ENCODE data around the gene GPT2.

The GPT2 gene

DNA sequence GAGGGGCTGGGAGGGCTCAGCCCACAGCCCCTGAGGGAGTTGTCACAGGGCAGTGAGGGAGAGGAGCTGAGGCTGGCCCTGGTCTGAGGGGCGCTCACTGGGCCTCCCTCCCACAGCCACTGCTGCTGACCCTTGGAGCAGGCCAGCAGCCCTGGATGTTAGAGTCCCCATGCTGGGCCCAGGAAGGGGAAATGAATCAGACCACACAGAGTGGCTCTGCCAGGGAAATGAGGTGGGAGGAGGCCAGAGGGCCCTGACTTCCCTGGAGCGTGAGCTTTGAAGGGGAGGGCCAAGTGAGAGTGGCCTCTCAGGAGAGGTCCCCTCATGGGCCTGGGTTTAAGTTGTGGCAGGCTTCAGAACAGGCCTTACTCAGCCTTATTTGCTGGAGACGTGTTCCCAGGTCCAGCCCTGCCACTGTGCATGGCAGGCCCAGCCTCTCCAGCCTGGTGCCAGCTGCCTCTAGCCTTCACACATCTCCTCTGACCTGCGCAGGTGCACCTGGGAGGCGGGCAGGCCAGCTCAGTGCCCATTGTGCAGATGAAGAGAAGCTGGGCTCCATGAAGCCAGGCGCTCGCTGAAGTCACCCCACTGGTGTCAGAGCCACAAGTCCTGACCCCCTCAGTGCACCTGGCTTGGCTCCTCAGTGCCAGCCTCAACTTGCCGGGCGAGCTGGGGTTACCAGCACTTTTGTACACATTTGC, 15.4 kb downstream of the GPT2 start:
- no peak for DNase-seq

DNA sequence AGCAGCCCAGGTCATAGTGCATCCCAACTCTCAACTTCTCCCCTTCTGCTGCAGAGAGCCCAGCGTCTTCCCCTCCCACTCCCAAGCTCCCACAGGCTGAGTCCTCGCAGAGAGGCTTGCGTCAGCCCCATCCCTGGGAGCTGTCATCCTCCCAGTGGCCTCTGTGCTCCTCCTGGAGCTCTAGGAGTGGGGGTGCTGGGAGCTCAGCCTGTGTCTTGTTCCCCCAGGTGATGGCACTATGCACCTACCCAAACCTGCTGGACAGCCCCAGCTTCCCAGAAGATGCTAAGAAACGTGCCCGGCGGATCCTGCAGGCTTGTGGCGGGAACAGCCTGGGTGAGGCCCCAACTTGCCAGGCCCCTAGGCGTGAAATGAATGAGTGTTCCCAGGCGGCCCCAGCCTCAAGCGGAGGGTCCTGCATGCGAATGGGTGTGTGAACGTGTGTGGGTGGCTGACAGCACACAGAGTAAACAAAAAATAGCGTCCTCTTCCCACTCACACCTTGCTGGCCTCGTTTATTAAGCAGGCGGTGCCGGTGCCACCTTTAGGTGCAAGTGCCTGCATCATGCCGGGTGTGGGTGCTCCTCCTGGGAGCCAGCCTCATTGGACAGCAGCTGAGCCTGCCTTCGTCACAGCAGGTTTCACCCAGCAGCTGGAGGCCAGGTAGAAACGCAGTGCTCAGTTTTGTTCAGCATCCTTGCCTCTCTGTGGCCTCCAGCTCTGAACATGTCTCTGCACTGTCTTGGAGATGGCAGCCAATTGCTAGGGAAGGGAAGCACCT, 16.5 kb downstream of the GPT2 start:
- DNase-seq, result no peak

DNA sequence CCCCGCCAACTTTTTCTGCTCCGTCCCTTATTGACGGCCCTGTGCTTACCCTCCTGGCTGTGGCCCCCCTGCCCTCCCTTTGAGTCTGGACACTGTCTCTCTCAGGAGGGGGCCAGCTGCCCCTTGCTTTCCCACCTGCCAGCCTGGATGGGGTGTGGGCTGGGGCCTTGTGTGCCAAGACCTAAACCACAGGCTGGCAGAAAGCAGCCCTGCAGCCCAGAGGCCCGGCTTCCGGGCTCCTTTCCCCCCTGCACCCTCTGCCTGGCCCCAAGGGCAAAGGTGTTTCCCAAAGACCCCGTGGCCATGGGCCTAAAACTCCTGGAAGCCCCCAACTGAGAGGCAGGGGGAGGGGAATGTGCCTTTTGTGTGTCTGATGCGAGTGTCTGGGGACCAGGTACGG, 17.5 kb downstream of the GPT2 start:
- DNase-seq, result no peak

DNA sequence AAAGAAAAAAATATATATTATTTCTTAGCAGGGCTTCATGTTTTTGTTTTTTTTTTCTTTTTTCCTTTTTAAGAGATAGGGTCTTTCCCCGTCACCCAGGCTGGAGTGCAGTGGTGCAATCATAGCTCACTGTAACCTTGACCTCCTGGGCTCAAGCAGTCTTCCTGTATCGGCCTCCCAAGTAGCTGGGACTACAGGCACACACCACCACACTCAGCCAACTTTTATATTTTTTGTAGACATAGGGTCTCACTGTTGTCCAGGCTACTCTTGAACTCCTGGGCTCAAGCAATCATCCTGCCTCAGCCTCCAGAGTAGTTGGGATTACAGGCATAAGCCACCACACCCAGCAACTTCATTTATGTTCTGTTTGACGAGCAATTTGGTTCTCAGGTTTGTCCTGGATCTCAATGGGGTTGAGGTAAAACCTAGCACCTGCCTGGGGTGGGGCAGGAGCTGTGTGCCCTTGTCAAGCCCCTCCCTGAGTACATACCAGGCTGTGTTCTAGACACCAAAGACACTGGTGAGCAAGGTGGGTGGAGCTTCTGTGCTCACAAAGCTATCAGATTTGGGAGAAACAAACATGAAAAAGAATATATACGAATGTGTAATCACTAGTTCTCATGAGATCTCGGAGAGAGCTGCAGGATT, 19.2 kb downstream of the GPT2 start:
- no peak for DNase-seq

DNA sequence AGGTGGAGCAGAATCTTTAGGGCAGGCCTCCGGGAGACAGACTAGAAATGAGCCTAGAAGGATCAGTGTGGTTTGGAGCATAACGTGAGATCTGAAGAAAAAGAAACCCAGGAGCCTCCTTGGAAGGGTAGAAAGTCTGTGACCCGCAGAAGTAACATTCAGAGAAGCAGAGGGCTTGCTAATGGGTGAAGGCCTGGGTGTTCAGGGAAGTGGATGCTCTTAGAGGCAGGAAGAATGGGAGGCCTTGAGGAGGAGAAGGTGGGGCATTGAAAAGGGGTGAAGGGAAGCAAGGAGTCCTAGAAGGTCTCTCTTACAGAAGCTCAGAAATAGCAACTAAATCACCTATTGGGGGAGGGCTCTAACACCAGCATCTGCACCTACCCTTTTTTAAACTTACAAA, 20.3 kb downstream of the GPT2 start:
- no peak for DNase-seq

DNA sequence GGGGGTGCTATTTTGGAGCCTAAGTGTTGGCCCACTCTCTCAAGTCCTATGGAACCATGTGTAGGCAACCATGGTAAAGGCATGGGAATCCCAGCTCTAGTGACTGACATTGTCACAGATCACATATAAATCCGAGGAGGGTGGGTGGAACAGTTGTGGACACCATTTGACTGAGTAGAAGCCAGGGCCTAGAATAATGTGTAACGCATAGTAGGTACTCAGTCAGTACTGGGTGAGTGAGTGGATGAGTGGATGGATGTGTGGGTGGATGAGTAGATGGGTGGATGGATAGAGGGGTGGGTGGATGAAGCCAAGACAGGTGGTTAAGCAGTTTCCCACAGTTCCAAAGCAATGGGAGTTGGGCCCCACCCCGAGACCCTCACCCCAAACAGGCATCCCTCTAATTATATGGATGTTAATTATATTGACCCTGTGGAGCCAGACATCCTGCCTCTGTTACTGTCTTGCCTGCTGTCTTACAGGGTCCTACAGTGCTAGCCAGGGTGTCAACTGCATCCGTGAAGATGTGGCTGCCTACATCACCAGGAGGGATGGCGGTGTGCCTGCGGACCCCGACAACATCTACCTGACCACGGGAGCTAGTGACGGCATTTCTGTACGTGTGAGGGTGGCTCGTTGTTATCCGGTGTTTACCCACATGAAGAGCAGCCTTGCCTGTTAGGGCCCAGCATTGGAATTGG, 22.3 kb downstream of the GPT2 start:
- no peak for DNase-seq

DNA sequence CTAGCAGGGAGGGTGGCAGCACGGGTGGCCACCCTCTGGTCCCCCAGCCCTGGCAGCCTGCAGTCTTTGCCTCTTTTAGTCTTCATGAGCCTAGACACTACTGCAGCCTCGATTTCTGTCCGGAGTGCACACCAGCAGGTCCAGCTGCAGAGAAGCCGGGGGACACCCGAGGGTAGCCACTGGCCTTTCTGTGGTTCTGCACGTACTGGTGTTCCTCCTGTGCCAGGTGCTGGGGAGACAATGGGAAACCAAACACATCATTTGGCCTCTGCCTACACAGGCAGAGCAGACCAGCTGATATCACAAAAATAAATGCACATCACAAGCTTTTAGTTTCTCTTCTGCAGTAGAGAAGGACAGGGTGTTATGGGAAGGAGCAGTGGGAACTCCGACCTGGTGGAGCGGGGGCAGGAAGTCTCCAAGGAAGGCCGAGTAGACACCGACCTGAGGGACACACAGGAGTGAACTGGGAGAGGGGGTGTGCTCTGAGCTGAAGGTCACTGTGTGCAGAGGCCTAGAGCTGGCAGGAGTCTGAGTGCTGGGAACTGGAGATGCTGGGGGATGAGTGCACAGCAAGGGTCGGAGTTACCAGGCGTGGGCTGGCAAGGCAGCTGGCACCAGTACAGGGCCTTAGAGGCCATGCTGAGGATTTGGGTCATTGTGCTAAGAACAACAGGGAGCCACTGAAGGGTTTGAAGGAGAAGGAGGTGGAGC, 23.1 kb downstream of the GPT2 start:
- no peak for DNase-seq

DNA sequence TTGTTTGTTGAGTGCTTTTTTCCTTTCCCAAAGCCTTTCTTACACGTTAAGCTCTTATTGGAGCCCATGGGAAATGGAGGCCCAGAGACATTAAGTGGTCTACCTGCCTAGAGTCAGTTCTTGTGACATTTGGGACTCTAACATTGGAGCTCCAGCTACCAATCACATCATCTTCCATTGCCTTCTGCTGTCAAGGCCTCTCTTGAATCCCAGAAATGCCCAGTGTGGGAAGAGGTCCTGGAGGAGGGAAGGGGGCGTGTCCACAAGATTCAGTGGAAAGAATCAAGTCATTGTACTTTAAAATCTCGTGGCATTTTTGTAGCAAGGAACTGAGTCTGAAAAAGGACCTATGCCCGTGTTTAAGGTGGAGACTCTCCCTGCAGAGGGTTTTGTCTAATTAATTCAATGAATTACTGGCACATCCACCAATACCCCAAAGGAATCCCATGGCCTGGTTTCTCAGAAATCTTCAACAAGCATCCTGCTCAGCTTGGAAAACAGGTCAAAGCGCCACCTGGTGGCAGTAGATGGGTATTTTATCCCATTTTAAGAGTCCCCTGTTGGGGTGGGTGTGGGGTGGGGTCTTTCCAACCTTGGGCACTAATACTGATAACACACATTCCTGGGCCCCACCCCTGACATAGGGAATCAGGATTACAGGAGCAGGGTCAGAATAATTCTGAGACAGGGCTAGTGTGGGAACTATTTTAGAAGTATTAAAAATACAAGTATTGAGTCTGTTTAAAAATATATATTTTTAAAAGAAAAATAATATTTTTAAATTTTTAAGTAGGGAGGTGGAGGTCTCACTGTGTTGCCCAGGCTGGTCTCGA, 24.6 kb downstream of the GPT2 start:
- DNase-seq, result no peak

DNA sequence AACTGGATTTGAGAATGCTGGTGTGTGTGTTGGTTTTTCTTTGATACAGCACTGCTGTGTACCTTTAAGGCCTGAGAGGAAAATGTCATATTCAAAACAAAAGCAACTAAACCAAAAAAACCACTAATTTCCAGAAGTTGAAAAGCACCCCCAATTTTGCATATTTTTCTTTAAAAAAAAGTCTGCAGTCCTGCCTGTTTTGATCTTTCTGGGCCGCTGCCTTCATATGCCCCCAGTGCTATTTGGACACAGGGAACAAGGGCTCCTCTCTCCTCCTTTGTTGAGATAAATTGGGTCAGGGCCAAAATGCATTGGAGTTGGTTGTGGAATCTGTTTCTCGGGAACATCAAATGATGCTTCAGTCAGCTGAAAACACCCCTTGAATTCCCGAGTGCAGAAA, 26.9 kb downstream of the GPT2 start:
- no peak for DNase-seq

DNA sequence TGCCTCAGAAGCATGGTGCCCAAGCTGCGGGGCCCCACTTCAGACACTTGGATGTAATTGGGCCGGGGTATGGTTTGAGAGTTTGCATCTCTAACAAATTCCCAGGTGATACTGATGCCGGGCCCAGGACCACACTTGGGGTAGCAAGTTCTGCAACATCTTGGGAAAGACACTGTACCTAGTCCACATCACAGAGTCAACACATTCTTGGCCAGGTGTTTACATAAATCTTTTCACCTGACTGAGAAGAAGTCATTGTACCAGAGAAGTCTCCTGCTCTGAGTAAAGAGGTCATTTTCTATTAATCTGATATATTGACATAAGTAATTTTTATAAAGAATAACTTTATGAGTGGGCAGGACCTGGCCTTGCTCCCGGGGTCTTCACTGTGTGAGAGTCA, 27.5 kb downstream of the GPT2 start:
- no peak for DNase-seq

DNA sequence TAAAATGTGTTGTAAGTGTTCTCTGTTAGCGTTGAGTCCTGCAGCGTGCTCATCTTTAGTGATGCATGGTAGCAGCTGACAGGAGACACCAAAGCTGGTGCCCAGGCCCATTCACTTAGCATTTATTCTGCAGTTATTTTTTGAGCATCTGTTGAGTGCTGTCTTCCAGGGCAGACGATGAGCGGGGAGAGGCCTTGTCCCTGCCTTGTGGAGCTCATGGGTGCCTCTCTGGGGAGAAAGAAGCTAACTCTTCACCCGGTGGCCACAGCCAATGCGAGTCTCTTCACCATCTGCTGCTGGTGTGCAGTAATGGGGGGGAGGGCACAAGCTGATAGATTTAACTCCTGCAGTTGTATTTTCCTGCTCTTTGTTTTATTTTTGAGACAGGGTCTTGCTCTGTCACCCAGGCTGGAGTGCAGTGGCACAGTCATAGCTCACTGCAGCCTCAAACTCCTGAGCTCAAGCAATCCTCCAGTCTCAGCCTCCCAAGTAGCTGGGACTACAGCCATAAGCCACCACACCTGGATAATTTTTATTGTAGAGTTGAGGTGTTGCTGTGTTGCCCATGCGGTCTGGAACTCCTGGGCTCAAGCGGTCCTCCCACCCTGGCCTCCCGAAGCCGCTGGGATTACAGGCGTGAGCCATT, 30.5 kb downstream of the GPT2 start:
- no peak for DNase-seq

DNA sequence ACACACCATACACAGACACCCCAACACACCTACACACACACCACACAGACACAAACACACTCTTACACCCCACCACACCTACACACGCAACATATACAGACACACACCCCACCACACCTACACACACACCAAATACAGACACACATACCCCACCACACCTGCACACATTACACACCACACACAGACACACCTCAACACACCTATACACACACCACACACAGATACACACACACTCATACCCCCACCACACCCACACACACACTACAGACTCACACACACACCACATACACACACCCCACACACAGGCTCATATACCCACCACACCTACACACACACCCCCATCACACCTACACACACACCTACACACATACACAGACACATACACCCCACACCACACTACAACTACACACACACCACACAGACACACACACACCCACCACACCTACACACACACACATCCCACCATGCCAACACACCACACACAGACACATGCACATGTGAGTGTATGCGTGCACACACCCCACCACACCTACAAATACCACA, 31.4 kb downstream of the GPT2 start:
- DNase-seq, result no peak

DNA sequence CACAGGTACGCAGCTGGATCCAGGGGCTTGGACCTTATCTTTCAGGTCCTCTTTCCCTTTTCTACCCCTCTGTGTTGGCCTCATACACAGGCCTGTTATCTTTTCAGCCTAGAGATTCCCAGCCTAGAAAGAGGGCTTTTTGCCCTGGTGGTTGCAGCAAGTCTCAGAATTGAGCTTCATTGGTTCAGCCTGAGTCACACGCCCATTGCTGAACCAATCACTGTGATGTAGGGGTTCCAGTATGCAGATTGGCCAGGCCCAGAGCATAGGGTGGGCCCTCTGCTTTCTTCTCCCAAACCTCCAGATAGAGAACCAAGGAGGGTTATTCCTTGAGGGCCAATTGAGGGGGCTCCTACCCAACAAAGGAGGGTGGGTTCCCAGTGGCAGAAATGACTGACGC, 32.8 kb downstream of the GPT2 start:
- no peak for DNase-seq

DNA sequence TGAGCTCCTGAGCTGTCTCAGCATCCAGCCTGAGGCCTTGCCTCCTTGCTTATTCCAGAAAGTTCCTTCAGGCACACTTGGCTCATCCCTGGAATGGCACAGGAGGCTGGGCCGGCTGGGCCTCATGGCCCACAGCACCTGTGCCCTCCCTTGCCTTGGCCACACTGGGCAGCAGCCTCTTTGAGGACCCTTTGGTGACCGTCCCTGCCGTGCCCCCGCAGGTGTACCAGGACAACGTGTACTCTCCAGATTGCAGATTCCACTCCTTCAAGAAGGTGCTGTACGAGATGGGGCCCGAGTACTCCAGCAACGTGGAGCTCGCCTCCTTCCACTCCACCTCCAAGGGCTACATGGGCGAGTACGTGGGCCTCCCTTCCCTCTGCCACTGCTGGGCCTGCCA, 34.2 kb downstream of the GPT2 start:
- no peak for DNase-seq

DNA sequence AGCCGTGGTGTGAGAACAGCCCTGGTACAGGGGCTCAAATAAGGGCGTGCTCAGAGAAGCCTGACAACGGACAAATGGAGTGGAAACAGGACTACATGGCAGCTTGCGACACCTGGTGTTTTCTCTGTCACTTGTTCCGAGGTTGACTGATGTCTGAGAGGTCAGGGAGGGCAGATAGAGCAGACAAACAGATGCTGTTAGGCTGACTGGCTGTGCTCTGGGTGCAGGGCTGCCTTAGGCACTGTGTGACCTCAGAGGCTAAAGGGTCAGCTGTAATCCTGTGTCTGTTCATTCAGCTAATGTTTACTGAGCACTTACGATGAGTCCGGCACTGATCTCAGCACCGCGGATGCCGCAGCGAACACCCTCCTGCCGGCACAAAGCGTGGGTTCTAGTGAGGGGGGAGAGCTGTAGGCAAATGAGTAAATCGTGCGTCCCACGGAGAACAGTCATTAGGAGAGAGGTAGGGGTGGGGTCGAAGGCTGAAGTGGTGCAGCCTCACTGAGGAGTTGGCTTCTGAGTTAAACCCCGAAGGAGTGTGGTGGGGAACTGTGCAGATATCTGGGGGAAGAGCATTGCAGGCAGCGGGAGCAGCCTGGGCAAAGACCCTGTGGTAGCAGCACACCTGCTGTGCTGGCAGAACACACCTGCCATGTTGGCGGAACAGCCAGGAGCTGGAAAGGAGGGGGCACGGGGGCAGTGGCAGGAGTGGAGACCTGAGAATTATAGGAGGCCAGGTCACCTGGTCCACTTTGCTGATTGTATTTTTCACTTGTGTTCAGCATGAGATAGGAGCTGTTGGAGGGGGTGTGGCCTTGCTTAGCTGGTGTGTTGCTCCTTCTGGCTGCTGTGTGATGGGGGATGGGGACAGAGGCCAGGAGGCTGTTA, 35.0 kb downstream of the GPT2 start:
- no peak for DNase-seq

DNA sequence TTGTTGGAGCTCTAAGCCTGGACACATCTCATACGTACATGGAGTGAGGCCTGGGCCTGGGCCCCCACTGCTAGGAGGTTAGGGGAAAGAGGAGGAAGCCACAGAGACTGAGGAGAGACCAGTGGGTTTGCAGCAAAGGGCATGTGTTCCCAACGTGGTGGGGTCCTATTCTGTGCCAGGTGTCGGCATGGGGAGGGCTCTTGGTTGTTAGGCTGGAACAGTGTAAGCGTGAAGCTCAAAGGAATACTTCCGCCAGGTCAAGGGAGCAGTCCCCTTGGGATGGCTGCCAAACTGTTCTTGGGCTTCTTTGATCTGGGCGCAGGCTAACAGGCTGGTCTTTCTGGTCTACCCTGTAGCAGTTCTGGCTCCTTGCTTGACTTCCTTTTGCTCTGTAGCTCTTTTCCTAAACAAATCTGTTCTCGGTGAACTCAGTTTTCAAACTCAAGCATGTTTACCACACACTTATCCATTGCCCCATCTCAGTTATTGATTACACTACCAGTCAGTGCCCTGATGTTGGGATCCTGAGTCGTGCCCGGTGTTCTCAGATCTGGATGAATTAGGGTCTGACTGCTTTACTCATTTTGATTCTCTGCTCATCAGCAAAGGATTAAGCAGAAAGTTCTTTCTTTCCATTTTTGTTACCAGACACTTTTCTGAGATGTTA, 36.4 kb downstream of the GPT2 start:
- DNase-seq, result no peak

DNA sequence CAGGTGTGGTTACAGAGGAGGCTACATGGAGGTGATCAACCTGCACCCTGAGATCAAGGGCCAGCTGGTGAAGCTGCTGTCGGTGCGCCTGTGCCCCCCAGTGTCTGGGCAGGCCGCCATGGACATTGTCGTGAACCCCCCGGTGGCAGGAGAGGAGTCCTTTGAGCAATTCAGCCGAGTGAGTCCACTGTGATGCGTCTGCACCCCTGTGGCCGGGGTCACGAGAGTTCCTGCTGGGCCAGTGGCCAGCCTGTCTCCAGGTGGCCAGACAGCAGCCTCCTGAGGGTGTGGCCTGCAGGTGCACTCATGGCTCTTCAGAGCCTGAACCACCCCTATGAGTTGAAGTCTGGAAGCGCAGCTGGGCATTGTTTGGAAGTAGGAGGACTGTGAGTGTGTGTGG, 38.1 kb downstream of the GPT2 start:
- no peak for DNase-seq

DNA sequence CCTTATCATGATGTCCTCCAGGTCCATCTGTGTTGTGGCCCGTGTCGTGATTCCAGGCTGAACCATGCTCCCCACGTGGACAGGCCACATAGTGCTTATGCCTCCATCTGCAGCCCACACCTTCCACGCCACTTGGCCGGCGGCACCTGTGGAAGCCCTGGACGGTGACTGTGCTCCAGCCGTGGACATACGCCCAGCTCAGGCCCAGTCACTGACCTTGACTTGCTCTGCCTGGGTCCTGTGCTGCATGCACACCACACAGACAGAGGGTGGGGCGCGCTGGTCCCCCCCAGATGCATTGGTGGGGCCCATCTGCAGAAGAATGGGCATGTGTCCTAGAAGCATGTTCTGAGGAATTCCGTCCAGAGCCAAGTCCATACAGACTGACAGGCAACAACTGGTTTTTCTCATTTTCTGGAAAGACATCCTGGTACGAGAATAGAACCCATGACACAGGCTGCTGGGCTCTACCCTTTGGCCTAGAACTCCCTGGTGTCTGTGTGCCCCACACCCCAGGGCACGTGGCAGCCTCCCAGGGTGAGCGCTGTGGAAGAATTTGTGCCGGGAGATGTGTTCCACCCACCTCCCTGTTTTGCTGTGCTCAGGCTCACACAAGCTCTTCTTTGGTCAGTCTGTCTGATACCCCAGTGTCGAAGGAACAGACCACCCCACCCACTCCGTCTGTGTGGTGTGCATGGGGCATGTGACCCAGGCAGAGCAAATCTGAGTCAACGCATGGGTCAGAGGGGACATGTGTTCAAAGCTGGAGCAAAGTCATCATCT, 39.5 kb downstream of the GPT2 start:
- no peak for DNase-seq

DNA sequence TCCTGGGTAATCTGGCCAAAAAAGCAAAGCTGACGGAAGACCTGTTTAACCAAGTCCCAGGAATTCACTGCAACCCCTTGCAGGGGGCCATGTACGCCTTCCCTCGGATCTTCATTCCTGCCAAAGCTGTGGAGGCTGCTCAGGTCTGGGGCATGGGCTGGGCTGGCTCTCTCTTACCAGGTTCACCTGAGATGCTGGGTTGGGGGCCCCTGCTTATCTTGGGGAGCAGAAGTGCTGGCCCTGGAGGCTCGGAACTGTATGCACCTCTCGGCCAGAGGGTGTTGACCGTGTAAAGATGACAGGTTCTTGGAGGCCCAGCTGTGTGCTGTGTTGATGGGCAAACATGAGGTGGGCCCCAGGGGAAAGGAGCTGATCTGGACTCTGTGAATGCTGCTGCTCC, 40.2 kb downstream of the GPT2 start:
- DNase-seq, result no peak
